Loucy (cell line): ENCODE data around the gene LYPLAL1.
"Not testable (repeated sequence)": the region's sequence is repeated elsewhere in the genome, so short reads cannot be mapped to it uniquely, and the experiment has no call there.

Source experiments
- H2AFZ ChIP-seq: fragments of 200-600 bp; sonication (generic); 2 replicates; pipeline ENCODE4 v1.6.0; 2016; ENCODE audit warnings: antibody characterized with exemption, mild to moderate bottlenecking, low read length, moderate library complexity
- H3F3A ChIP-seq: fragments of 200-600 bp; 2 replicates; pipeline ENCODE4 v1.6.0; 2016; ENCODE audit warnings: antibody characterized with exemption, low read depth, mild to moderate bottlenecking
- H3K27me3 ChIP-seq: fragments of 200-600 bp; sonication (generic); 2 replicates; pipeline ENCODE4 v1.6.1; 2014; ENCODE audit warnings: low read length, mild to moderate bottlenecking; ENCODE audit not compliant: insufficient read depth, poor library complexity, severe bottlenecking
- H3K36me3 ChIP-seq: fragments of 200-600 bp; sonication (generic); 2 replicates; pipeline ENCODE4 v1.6.1; 2016; ENCODE audit warnings: low read length; ENCODE audit not compliant: insufficient read depth
- H3K4me1 ChIP-seq: fragments of 200-600 bp; sonication (generic); 2 replicates; pipeline ENCODE4 v1.5.1; 2014; ENCODE audit warnings: low read length, mild to moderate bottlenecking; ENCODE audit not compliant: insufficient read depth, poor library complexity, severe bottlenecking
- H3K4me2 ChIP-seq: fragments of 200-600 bp; sonication (generic); 2 replicates; pipeline ENCODE4 v1.6.0; 2014; ENCODE audit warnings: antibody characterized with exemption, low read length, low read depth, mild to moderate bottlenecking; ENCODE audit not compliant: poor library complexity, severe bottlenecking
- H3K4me3 ChIP-seq: fragments of 200-600 bp; sonication (generic); 2 replicates; pipeline ENCODE4 v1.5.1; 2014; ENCODE audit warnings: low read length, mild to moderate bottlenecking, mixed read lengths; ENCODE audit not compliant: poor library complexity, severe bottlenecking
- H3K79me2 ChIP-seq: fragments of 200-600 bp; sonication (generic); 2 replicates; pipeline ENCODE4 v1.6.1; 2014; ENCODE audit warnings: low read length; ENCODE audit not compliant: insufficient read depth
- H3K9ac ChIP-seq: fragments of 200-600 bp; sonication (generic); 2 replicates; pipeline ENCODE4 v1.6.0; 2014; ENCODE audit warnings: mild to moderate bottlenecking, low read depth, low read length, moderate library complexity; ENCODE audit not compliant: poor library complexity, severe bottlenecking
- H3K9me2 ChIP-seq: fragments of 200-600 bp; sonication (generic); replicated peaks from 2 replicates; pipeline ENCODE4 v1.6.1; 2016; ENCODE audit warnings: low read depth, low read length, mixed read lengths
- H3K9me3 ChIP-seq: fragments of 200-600 bp; sonication (generic); 2 replicates; pipeline ENCODE4 v1.6.1; 2014; ENCODE audit warnings: mild to moderate bottlenecking, antibody characterized with exemption, low read length, low read depth; ENCODE audit not compliant: insufficient read depth
- H4K20me1 ChIP-seq: fragments of 200-600 bp; sonication (generic); 2 replicates; pipeline ENCODE4 v1.6.0; 2014; ENCODE audit warnings: antibody characterized with exemption, low read length, mild to moderate bottlenecking; ENCODE audit not compliant: insufficient read depth, poor library complexity, severe bottlenecking
- EZH2phosphoT487 ChIP-seq: fragments of 200-600 bp; IDR thresholded peaks from 2 replicates; pipeline ENCODE4 v1.6.1; 2018; ENCODE audit warnings: antibody characterized with exemption, mild to moderate bottlenecking, moderate library complexity, borderline replicate concordance
- TF ChIP-seq, protein P1 (sequence below): fragments of 200-600 bp; sonication (generic); conservative IDR thresholded peaks from 2 replicates; pipeline ENCODE4 v1.5.1; 2014; ENCODE audit warnings: mild to moderate bottlenecking, antibody characterized with exemption, low read length

Gene LYPLAL1

DNA sequence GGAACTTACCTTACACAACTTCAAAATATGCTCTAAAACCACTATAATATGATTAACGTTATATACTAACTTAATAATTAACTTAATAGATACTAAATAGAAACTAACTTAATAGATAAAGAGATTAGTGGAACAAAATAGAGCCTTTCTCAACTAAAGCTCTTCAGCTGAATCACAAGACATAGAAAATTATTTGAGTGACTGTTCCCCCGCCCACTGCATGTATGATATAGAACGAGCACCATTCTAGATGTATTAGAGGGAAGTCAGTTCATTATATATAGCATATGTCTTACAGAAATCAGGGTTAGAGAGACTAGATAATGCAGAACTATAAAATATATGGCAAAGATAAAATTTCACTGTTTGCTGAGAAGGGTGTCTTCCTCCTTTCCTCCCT lies 16.3 kb downstream of the LYPLAL1 start:
- Histone ChIP-seq H3K27me3 (no peaks in the 10 kb centered on the region), H3K9ac (no peak overlapping the region), H3K4me2 (no peak overlapping the region), H3K9me2 (no peaks in the 10 kb centered on the region), H2AFZ (no peak overlapping the region), H3F3A (no peaks in the 10 kb centered on the region), H3K36me3 (no peaks in the 10 kb centered on the region; the same call in 1 of the 2 replicates), H3K9me3 (no peaks in the 10 kb centered on the region), H3K4me1 (peaks cover 25% of the 10 kb centered on the region), H3K79me2 (peaks cover 10% of the 10 kb centered on the region; the same call in 1 of the 2 replicates), H3K4me3 (no peak overlapping the region), H4K20me1 (no peaks in the 10 kb centered on the region)
- TF ChIP-seq EZH2phosphoT487: no peak
- TF ChIP-seq, protein P1, sequence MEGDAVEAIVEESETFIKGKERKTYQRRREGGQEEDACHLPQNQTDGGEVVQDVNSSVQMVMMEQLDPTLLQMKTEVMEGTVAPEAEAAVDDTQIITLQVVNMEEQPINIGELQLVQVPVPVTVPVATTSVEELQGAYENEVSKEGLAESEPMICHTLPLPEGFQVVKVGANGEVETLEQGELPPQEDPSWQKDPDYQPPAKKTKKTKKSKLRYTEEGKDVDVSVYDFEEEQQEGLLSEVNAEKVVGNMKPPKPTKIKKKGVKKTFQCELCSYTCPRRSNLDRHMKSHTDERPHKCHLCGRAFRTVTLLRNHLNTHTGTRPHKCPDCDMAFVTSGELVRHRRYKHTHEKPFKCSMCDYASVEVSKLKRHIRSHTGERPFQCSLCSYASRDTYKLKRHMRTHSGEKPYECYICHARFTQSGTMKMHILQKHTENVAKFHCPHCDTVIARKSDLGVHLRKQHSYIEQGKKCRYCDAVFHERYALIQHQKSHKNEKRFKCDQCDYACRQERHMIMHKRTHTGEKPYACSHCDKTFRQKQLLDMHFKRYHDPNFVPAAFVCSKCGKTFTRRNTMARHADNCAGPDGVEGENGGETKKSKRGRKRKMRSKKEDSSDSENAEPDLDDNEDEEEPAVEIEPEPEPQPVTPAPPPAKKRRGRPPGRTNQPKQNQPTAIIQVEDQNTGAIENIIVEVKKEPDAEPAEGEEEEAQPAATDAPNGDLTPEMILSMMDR: no peak

DNA sequence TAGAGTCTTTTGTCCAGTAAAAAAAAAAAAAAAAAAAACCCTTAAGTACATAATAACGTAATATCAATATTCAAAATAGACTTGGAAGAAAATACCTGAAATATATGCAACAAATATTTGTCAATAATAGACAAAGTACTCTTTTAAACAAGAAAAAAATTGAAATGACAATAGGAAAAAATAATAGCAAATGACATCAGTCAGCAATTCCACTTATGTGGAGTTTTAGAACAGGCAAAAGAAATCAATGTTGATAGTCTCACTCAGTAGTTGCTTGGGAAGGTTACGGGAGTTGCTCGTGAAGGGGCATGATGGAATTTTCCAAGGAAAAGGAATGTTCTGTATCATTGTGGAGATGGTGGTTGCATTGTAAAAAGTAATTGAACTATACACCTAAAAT lies 16.9 kb downstream of the LYPLAL1 start:
- H3K27me3 ChIP-seq: no peaks in the 10 kb centered on the region
- peaks cover 25% of the 10 kb centered on the region for H3K4me1 ChIP-seq
- H3K9me3 ChIP-seq: no peaks in the 10 kb centered on the region
- no peaks in the 10 kb centered on the region; the same call in 1 of the 2 replicates for H3K36me3 ChIP-seq
- no peaks in the 10 kb centered on the region for H3K9me2 ChIP-seq
- peaks cover 9% of the 10 kb centered on the region; the same call in 1 of the 2 replicates for H3K79me2 ChIP-seq
- TF ChIP-seq, protein P1: no peak
- TF ChIP-seq EZH2phosphoT487: no peak
- no peak overlapping the region for H2AFZ ChIP-seq
- H4K20me1 ChIP-seq: no peaks in the 10 kb centered on the region
- no peaks in the 10 kb centered on the region for H3F3A ChIP-seq
- H3K4me3 ChIP-seq: no peak overlapping the region
- no peak overlapping the region for H3K4me2 ChIP-seq
- H3K9ac ChIP-seq: no peak overlapping the region

- not testable (repeated sequence) for H3K9me3 ChIP-seq, H3K4me1 ChIP-seq, H4K20me1 ChIP-seq, H2AFZ ChIP-seq, H3K27me3 ChIP-seq, H3K36me3 ChIP-seq, H3K9me2 ChIP-seq, H3K4me3 ChIP-seq, H3K9ac ChIP-seq, H3K79me2 ChIP-seq, H3F3A ChIP-seq, H3K4me2 ChIP-seq
Observed at GRCh38 chr1:219195833-219196232, 22.2 kb downstream of the LYPLAL1 start.

DNA sequence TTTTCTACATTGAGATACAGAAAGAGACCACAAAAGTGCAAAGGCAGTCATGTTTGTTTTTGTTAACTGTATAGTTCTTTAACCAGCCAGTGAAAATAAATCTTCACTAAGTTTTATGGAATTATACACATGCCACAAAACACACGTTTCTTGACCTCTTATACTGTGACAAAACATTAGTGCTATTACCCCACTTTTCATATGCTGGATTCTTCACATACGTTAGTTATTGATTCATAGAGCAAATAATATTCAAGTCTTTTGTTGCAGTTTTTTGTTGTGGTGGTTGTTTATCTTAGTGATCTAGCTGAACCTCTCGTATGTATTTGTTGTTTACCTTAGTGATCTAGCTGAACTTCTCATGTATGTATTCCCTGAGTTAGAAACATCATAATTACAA lies 28.0 kb downstream of the LYPLAL1 start:
- Histone ChIP-seq H3K9ac (no peak overlapping the region), H4K20me1 (no peaks in the 10 kb centered on the region), H3K27me3 (no peaks in the 10 kb centered on the region), H3K4me2 (no peak overlapping the region), H3K9me3 (no peaks in the 10 kb centered on the region), H3K4me1 (no peaks in the 10 kb centered on the region), H3F3A (no peaks in the 10 kb centered on the region), H3K4me3 (no peak overlapping the region), H2AFZ (no peak overlapping the region), H3K36me3 (no peaks in the 10 kb centered on the region), H3K9me2 (no peaks in the 10 kb centered on the region), H3K79me2 (no peaks in the 10 kb centered on the region)
- TF ChIP-seq, protein P1: no peak
- TF ChIP-seq EZH2phosphoT487: no peak
